Vagina (tissue), 2 donors: ENCODE measurements around the gene NHERF2. TPM values are rescaled to one million over a fixed set of nuclear protein-coding genes. Genes with fewer than 3 reads are reported as not detected.

Source experiments
- DNase-seq, 2 donors: peaks; one replicate each; pipeline ENCODE4 v3.0.0-alpha.2; 2017; ENCODE audit errors: extremely low spot score in 2 of 2
- H3K27ac ChIP-seq: fragments of 200-600 bp; sonication (generic); one replicate; pipeline ENCODE4 v1.5.1; 2019
- H3K27me3 ChIP-seq: fragments of 200-600 bp; sonication (generic); one replicate; pipeline ENCODE4 v1.5.1; 2019
- H3K36me3 ChIP-seq, 2 donors: fragments of 200-600 bp; sonication (generic); one replicate each; pipeline ENCODE4 v1.5.1; 2017 to 2019
- H3K4me1 ChIP-seq: fragments of 200-600 bp; sonication (generic); one replicate; pipeline ENCODE4 v1.5.1; 2019
- H3K4me3 ChIP-seq, 2 donors: fragments of 200-600 bp; sonication (generic); 1 replicate in 1 of 2; 2 replicates in 1 of 2; pipeline ENCODE4 v1.5.1; 2016 to 2019
- H3K9me3 ChIP-seq: fragments of 200-600 bp; sonication (generic); one replicate; pipeline ENCODE4 v1.5.1; 2019
- CTCF ChIP-seq, 3 experiments: fragments of 450-650 bp in 2 of 3; fragments of 200-600 bp in 1 of 3; sonication (generic) in 1 of 3; IDR thresholded peaks; one replicate each; pipeline ENCODE4 v1.5.1; 2017 to 2019; ENCODE audit warnings: antibody characterized with exemption in 3 of 3, mild to moderate bottlenecking in 2 of 3, moderate library complexity in 2 of 3
- POLR2A ChIP-seq, 2 donors: fragments of 450-650 bp; IDR thresholded peaks; one replicate each; pipeline ENCODE4 v1.6.1; 2017; ENCODE audit warnings: antibody characterized with exemption in 2 of 2, mild to moderate bottlenecking in 2 of 2, moderate library complexity in 2 of 2
- POLR2AphosphoS5 ChIP-seq, 2 donors: sonication (generic); formaldehyde crosslinking; IDR thresholded peaks; one replicate each; pipeline ENCODE4 v1.9.0; 2017; ENCODE audit warnings: antibody characterized with exemption in 2 of 2, mild to moderate bottlenecking in 2 of 2, low read depth in 1 of 2; ENCODE audit not compliant: insufficient read depth in 1 of 2
- intact Hi-C: fragments of 100-400 bp; cut with DNase I; formaldehyde crosslinking; loops from one replicate; pipeline ENCODE4 v1.15.1; 2023
- total RNA-seq: library from RNA; depleted of rRNA; stranded (reverse); fragments of >200 nt; gene quantifications from one replicate; pipeline ENCODE4 v1.2.3, GENCODE V29; 2016

NHERF2 gene
- 44.7 TPM for total RNA-seq

- TF ChIP-seq POLR2A (IDR thresholded peaks at IDR 0.05) (no peak), CTCF (IDR thresholded peaks at IDR 0.05) (no peak), POLR2AphosphoS5 (IDR thresholded peaks at IDR 0.05; ENCODE audit: insufficient read depth in 1 of 2, low read depth in 1 of 2) (no peak)
- Histone ChIP-seq H3K36me3 (no peaks in the 10 kb centered on the region), H3K4me1 (peaks cover 78% of the 10 kb centered on the region), H3K9me3 (no peaks in the 10 kb centered on the region), H3K27ac (peak within 1 kb of the TSS; percentile 81), H3K27me3 (no peaks in the 10 kb centered on the region), H3K4me3 (peak within 1 kb of the TSS; percentile 67 to 81)
- no peak for DNase-seq
- intact Hi-C loops = no loop called here
Observed at GRCh38 chr16:2026461-2027023, at the start of gene NHERF2. Gene NHERF2 (plus strand): TSS chr16:2026902. CDS start chr16:2027006, 104 bp downstream.

- DNase-seq = no peak
- Histone ChIP-seq H3K4me3 (no peak overlapping the region), H3K4me1 (peaks cover 27% of the 10 kb centered on the region), H3K9me3 (no peaks in the 10 kb centered on the region), H3K27me3 (no peaks in the 10 kb centered on the region), H3K27ac (no peak overlapping the region), H3K36me3 (peaks cover 0 to 41% of the 10 kb centered on the region in 2 donors)
- TF ChIP-seq POLR2AphosphoS5 (IDR thresholded peaks at IDR 0.05; ENCODE audit: insufficient read depth in 1 of 2, low read depth in 1 of 2) (no peak), CTCF (IDR thresholded peaks at IDR 0.05) (no peak), POLR2A (IDR thresholded peaks at IDR 0.05) (no peak)
- intact Hi-C loops = no loop called here
Observed at GRCh38 chr16:1976951-1977874, 49.5 kb upstream of the NHERF2 start.

GRCh38 chr16:1977875-1978268 is 48.8 kb upstream of the NHERF2 start:
- Histone ChIP-seq H3K27ac (no peak overlapping the region), H3K4me3 (no peak overlapping the region), H3K36me3 (peaks cover 0 to 41% of the 10 kb centered on the region in 2 donors), H3K9me3 (no peaks in the 10 kb centered on the region), H3K4me1 (peaks cover 21% of the 10 kb centered on the region), H3K27me3 (no peaks in the 10 kb centered on the region)
- intact Hi-C loops = no loop called here
- DNase-seq = no peak
- no peak for TF ChIP-seq POLR2A (IDR thresholded peaks at IDR 0.05)
- TF ChIP-seq CTCF (IDR thresholded peaks at IDR 0.05) = no peak
- no peak for TF ChIP-seq POLR2AphosphoS5 (IDR thresholded peaks at IDR 0.05; ENCODE audit: insufficient read depth in 1 of 2, low read depth in 1 of 2)

- DNase-seq = no peak
- Histone ChIP-seq H3K9me3 (no peaks in the 10 kb centered on the region), H3K4me3 (peak overlapping the region in 1 of 2 donors; percentile 32), H3K27me3 (no peaks in the 10 kb centered on the region), H3K27ac (peak overlapping the region; percentile 49), H3K36me3 (peaks cover 0 to 41% of the 10 kb centered on the region in 2 donors), H3K4me1 (peaks cover 21% of the 10 kb centered on the region)
- intact Hi-C loops = no loop called here
- TF ChIP-seq POLR2A (IDR thresholded peaks at IDR 0.05) = no peak
- TF ChIP-seq CTCF (IDR thresholded peaks at IDR 0.05) = no peak
- no peak for TF ChIP-seq POLR2AphosphoS5 (IDR thresholded peaks at IDR 0.05; ENCODE audit: insufficient read depth in 1 of 2, low read depth in 1 of 2)
Observed at GRCh38 chr16:1978476-1979120, 48.1 kb upstream of the NHERF2 start.
